Transverse colon (tissue), 4 donors: ENCODE results near the gene LHFPL6.

Experiments used
- CTCF ChIP-seq, 5 experiments: fragments of 200-600 bp in 3 of 5; fragments of 450-650 bp in 2 of 5; sonication (generic) in 3 of 5; IDR thresholded peaks; 1 replicate in 2 of 5; 2 replicates in 3 of 5; pipeline ENCODE4 v1.5.1; 2016 to 2017; ENCODE audit warnings: antibody characterized with exemption in 5 of 5, inconsistent platforms in 3 of 5, mild to moderate bottlenecking in 2 of 5, moderate library complexity in 1 of 5
- POLR2A ChIP-seq: fragments of 450-650 bp; IDR thresholded peaks from one replicate; pipeline ENCODE4 v1.6.1; 2016; ENCODE audit warnings: antibody characterized with exemption, mild to moderate bottlenecking, moderate library complexity
- POLR2AphosphoS5 ChIP-seq, 3 donors: sonication (generic); formaldehyde crosslinking; IDR thresholded peaks; one replicate each; pipeline ENCODE4 v1.6.1; 2016; ENCODE audit warnings: antibody characterized with exemption in 3 of 3

DNA sequence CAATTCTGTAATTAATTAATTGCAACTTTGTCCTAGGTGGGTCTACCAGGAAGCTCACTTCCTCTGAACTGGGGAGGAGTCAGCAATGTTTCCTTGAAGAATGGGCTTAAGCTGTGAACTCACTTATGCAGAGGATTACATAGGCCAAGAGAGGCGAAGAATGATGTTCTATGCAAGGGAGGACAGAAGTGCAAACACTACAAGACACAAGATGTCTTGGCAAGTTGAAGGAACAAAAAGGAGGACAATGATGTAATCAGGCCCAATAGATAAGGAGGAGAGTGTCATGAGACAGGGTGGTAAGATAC is 275.9 kb downstream of the LHFPL6 start:
- no peak for TF ChIP-seq CTCF (IDR thresholded peaks at IDR 0.05)
- no peak for TF ChIP-seq POLR2AphosphoS5 (IDR thresholded peaks at IDR 0.05)
- no peak for TF ChIP-seq POLR2A
